Ureter (tissue), 1 donor: ENCODE measurements around the gene ST3GAL3. TPM values are rescaled to one million over a fixed set of nuclear protein-coding genes. Genes with fewer than 3 reads are reported as not detected.

Source experiments
- DNase-seq: peaks from one replicate; pipeline ENCODE4 v3.0.0-alpha.2; 2020; ENCODE audit warnings: low spot score
- total RNA-seq: library from RNA; stranded (reverse); gene quantifications from one replicate; pipeline ENCODE4 v1.2.4, GENCODE V29; 2023
- donor health status: DM: yes; HTN: yes; CAD: no.

The ST3GAL3 gene
- total RNA-seq, 1 donor from 2014 or later = 39.5 TPM

- DNase-seq = no peak
These were observed 205.7 kb downstream of the ST3GAL3 start for GRCh38 chr1:43913051-43913501.

- DNase-seq = no peak
These were observed 206.5 kb downstream of the ST3GAL3 start for GRCh38 chr1:43913666-43914360.

- no peak for DNase-seq
These were observed 207.5 kb downstream of the ST3GAL3 start for GRCh38 chr1:43914576-43915525.

DNA sequence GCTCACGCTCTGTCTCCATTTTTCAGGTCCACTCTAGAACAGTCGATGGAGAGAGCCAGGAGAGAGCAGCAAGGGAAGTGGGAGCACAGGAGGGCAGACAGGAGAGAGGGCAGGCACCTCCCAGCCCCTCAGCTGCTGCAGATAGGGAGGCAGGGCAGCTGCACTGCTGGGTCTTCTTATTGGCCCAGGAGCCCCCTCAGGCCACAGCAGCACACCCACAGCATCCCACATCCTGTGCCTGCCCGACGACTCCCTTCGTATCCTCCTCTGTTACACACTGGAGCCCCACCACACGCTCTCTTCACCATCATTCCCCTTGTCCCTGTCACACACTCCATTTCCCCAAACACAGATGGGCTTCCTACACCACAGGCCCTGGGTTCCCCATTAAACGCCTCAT lies 212.6 kb downstream of the ST3GAL3 start:
- no peak for DNase-seq

- no peak for DNase-seq
These were observed 213.7 kb downstream of the ST3GAL3 start for GRCh38 chr1:43921022-43921421.

- DNase-seq = no peak
These were observed 217.2 kb downstream of the ST3GAL3 start for GRCh38 chr1:43924516-43924915.

- DNase-seq = no peak
These were observed 218.5 kb downstream of the ST3GAL3 start for GRCh38 chr1:43925846-43926245.

GRCh38 chr1:43930168-43930948 lies 223.0 kb downstream of the ST3GAL3 start:
- no peak for DNase-seq

GRCh38 chr1:43930949-43931275 lies 223.6 kb downstream of the ST3GAL3 start:
- DNase-seq = no peak

GRCh38 chr1:43931711-43932660 lies 224.7 kb downstream of the ST3GAL3 start:
- no peak for DNase-seq

- DNase-seq = no peak
These were observed 225.6 kb downstream of the ST3GAL3 start for GRCh38 chr1:43932786-43933385.

- DNase-seq = no peak
These were observed 226.2 kb downstream of the ST3GAL3 start, which contains the start of gene ARTN for GRCh38 chr1:43933386-43934100. Gene ARTN (plus strand): TSS chr1:43933801. CDS start chr1:43935657, 1,856 bp downstream.

- DNase-seq = peak; percentile 61
These were observed 227.0 kb downstream of the ST3GAL3 start for GRCh38 chr1:43934101-43934985.

DNA sequence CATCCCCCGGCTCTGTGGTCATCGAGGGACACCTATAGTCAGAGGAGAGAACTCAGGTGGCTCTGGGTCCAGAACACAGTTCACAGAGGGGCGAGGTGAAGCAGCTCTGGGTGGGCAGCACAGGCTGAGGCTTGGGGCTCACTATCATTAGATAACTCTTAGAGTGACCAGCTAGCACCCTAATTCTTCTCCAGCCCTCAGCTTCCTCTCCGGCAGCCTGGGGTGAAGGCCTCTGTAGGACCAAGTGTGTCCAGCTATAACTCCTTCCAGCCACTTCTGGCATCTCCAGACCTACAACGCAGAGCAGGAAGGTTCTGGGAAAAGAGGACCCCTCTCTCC lies 227.6 kb downstream of the ST3GAL3 start:
- no peak for DNase-seq

GRCh38 chr1:43935711-43936427 lies 228.5 kb downstream of the ST3GAL3 start:
- peak; percentile 70 for DNase-seq

DNA sequence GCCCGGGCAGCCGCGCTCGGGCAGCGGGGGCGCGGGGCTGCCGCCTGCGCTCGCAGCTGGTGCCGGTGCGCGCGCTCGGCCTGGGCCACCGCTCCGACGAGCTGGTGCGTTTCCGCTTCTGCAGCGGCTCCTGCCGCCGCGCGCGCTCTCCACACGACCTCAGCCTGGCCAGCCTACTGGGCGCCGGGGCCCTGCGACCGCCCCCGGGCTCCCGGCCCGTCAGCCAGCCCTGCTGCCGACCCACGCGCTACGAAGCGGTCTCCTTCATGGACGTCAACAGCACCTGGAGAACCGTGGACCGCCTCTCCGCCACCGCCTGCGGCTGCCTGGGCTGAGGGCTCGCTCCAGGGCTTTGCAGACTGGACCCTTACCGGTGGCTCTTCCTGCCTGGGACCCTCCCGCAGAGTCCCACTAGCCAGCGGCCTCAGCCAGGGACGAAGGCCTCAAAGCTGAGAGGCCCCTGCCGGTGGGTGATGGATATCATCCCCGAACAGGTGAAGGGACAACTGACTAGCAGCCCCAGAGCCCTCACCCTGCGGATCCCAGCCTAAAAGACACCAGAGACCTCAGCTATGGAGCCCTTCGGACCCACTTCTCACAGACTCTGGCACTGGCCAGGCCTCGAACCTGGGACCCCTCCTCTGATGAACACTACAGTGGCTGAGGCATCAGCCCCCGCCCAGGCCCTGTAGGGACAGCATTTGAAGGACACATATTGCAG lies 229.3 kb downstream of the ST3GAL3 start:
- no peak for DNase-seq

DNA sequence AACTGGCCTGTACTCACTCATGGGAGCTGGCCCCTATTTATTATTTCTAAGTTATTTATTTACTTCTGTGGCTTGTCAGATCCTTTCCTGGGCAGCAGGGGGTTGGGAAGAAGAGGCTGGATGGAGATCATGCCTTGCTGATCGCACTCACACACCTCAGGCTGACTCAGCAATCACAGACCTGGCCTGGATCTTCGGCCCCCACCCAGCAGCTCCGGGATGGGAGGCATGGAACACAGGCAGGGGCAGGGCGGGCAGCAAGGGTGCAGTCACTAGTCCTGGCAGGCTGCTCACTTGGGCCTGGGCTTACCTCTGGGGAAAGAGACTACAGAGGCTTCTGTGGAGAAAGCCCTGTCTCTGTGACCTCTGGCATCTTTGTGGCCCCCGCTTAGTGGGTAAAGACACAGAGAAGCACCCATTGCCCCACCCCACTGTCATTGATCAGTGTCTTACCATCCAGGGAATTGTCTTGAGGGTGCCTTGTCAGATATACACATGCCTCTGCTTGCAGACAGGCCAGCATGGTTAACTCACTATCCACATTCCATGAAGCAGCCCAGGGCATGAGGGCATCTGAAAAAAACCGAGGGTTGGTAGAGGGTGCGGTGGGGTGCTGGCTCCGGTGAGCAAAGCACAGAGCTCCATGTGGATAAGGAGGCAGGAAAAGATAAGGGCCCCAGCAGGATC lies 230.0 kb downstream of the ST3GAL3 start:
- DNase-seq = no peak
